Myocyte (in vitro differentiated cells): ENCODE measurements around the gene SBSN. TPM values are rescaled to one million over a fixed set of nuclear protein-coding genes. Genes with fewer than 3 reads are reported as not detected.

Experiments
- DNase-seq: peaks from one replicate; pipeline ENCODE4 v3.0.0-alpha.2; 2012; ENCODE audit warnings: low read depth
- polyA plus RNA-seq: library from polyadenylated mRNA; unstranded; fragments of >200 nt; gene quantifications from one replicate; pipeline ENCODE4 v1.2.1, GENCODE V29; 2012; ENCODE audit warnings: missing spikeins
- total RNA-seq: library from RNA; depleted of rRNA; stranded (reverse); fragments of >200 nt; gene quantifications from 2 replicates; pipeline ENCODE4 v1.2.3, GENCODE V29; 2014

The SBSN gene, protein sequence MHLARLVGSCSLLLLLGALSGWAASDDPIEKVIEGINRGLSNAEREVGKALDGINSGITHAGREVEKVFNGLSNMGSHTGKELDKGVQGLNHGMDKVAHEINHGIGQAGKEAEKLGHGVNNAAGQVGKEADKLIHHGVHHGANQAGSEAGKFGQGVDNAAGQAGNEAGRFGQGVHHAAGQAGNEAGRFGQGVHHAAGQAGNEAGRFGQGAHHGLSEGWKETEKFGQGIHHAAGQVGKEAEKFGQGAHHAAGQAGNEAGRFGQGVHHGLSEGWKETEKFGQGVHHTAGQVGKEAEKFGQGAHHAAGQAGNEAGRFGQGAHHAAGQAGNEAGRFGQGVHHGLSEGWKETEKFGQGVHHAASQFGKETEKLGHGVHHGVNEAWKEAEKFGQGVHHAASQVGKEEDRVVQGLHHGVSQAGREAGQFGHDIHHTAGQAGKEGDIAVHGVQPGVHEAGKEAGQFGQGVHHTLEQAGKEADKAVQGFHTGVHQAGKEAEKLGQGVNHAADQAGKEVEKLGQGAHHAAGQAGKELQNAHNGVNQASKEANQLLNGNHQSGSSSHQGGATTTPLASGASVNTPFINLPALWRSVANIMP
- not detected in 2 replicates for total RNA-seq
- polyA plus RNA-seq: 0.11 TPM

DNA sequence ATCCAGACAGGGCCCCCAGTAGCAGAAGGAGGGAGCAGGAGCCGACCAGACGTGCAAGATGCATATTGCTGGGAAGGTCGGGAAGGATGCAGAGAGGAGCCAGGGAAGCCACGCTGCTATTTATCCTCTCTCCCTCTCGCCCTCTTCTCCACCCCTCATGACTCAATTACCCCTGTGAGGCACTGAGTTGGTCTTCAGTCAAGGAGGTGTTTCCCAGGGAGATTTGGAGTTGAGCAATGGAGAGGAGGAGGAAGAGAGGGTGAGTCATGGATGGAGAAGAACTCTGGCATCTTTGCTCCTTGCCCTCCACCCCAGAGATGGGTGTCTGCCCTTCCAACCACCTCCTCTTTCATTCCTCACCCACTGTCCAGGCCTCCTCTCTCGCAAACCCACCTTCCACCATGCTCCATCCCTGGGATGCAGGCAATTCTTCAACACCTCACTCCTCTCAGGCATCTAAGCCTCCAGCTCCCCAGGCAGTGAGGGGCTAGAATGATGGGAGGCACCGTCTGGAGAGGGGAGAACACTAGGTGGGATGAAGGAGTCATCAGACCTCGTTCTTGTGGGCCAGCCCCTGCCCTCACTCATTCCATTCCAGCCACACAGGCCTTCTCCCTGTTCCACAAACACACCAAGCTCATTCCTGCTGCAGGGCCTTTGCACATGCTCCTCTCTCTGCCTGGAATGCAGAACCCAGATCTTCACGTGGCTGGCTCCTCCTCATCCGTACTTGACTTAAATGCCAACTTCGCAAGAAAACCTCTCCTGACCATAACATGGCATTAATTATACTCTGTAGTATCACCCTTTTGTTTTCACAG, at the start of gene SBSN:
Gene SBSN (minus strand): TSS at position 94 of the 821 bp plus-strand sequence. CDS start 30 bp downstream, at position 64.
- DNase-seq: no peak

DNA sequence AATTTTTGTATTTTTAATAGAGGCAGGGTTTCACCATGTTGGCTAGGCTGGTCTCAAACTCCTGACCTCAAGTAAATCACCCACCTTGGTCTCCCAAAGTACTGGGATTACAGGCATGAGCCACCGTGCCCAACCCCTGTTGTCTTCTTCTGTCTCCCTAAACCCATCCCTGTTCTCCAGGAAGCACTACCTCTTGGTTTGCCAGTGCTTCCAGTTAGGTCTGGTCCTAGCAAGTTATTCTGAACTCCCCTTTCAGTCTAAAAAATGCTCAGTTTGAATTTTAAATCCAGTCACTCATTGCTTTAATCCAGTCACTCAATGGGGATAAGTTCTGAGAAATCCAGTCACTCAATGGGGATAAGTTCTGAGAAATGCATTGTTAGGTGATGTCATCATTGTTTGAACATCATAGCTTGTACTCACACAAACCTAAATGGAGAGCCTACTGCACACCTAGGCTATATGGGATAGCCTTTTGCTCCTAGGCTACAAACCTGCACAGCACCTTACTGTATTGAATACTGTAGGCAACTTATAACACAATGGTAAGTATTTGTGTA, 43.4 kb upstream of the SBSN start:
- DNase-seq: no peak

DNA sequence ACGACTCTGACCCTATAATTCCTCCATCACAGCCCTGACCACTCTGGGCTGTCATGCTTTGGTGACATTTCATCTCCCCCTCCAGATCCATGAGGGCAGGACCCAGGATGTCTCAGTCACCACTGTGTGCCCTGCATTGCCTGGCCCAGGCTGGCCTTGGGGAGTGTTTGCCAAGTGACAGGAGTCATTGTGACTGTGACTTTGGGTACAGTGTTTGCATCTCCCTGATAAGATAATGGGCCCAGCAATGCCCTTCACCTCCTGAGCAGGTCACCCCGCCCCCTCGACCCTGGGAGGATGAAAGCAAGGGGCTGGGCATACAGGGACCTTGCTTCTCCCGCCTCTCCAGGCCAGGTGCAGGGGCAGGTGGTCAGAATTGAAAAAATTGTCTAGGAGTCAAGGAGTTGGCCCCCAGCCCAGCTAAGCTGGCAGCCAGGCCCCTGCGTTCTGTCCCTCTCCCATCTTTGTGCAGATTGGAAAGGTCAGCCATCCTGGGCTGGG, 41.2 kb upstream of the SBSN start:
- no peak for DNase-seq

DNA sequence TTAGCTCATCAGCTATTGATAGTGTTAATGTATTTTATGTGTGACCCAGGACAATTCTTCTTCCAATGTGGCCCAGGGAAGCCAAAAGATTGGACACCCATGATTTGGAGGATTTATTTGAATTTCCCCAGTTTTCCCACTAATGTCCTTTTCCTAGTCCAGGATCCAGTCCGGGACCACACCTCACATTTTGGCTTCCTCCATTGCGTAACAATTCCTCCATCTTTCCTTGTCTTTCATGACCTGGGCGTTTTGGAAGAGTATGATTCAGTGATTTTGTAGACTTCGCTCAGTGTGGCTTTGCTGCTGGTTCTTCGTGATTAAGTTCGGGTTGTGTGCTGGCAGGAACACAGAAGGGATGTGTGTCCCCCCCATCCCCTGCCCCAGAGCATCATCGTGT, 38.6 kb upstream of the SBSN start:
- no peak for DNase-seq

DNA sequence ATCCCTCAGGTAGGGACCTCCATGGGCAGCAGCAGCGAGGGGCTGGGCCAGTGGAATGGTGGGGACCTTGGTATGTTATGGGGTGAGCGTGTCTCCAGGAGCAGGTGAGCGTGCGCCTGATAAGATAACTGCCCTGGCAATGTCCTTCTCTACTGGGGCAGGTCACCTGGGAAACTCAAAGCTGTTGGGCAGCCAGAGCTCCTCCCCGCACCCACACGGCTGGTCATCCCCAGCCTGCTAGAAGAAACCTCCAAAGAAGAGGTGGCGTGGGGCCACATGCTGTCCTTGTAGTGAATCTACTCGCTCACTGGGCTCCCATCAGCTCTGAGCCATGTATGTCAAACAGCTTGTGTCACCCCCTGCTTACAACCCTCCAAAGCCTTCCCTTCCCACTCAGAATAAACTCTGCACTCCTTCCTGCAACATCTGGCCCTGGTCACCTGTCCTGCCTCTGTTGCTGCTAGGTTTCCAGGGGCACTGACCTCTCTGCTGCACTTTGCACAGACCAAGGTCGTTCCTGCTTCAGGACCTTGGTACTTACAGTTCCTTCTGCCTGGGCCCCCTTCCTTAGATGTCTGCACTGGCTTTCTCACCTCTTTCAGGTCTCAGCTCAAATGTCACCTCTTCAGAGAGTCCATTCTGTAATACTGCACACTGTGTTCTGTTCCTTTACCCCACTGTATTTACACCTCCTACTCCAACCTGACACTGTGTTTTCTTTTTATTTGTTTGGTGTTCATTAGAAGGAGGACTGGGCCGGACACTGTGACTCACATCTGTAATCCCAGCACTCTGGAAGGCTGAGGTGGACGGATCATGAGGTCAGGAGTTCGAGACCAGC, 37.1 kb upstream of the SBSN start:
- no peak for DNase-seq

DNA sequence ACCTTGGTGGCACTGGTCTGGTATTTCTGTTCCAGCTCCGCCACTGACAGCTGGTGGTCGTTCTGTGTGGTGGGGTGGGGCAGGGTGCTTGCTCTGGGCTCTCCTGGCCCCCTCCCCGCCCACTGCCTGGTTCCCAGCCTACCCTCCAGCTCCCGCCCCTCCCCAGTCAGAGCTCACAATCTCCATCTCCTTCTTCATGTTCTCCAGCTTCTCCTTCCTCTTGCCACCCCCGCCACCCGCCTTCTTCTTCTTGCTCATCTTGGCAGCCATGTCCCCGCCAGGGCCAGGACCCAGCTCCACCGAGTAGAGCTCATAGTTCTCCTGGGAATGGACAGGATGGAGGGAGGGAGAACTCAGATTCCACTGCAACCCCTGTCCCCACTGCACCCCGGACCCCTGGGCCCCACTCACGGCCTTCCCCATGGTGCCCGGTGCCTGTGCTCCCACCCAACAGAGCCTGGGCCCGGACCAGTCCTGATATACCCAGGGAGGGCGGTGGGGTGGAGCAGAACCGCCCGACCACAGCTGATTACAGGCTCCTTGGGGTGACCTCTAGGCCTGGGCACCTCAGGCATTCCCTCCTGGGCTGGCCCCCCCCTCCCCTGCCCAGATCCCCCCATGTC, 35.2 kb upstream of the SBSN start, which contains the start of gene ATP4A:
Gene ATP4A (minus strand): TSS at position 452 of the 623 bp plus-strand sequence. CDS start 29 bp downstream, at position 423.
- DNase-seq: no peak

DNA sequence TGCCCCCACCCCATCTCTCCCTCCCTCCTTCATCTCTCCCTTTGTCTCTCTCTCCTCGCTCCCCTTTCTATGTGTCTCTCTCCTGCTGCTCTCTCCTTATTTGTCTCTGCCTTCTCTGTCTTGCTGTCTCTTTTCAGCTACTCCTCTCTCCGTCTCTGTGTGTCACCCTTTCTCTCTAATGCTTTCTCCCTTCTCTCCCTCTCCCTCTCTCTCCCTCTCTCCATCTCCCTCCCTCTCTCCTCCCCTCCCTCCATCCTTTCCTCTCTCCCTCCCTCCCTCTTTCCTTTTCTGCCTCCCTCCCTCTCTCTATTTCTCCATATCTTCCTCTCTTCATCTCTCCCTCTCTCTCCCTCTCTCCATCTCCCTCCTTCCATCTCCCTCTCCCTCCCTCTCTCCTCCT, 34.7 kb upstream of the SBSN start:
- no peak for DNase-seq

DNA sequence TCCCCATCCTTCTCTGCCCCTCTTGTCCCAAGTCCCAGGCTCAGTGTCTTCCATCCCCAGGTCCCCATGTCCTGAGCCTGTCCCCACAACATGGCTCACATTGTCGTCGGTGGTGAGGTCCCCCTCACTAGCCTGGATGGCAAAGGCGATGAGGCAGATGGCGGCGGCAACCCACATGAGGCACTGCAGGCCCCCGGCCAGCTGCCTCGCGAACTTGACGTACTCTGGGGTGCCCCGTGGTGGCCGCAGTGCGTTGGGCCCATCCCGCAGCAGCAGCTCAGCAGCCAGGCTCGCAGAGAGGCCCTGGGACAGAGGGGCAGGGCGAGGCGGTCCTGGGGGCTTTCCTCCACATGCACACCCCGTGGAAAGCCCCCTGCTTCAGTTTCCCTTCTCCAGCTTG, 34.2 kb upstream of the SBSN start:
- no peak for DNase-seq

DNA sequence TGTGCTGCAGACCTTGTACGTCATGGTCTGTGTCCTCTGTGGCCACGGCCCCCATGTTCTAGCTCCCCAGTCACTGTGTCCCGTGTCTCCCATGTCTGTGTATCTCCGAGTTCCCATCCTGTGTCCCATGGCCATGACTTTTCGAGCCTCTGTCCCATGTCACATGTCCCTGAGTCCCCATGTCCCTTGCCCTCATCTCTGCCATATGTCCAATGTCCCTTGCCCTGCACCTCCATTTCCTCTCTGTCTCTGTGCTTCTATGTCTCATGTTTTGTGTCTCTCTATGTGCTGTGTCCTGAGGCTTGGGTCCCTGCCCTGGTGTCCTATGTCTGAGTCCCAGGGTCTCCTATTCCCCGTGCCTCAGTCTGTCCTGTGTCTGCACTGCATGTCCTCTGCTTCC, 33.3 kb upstream of the SBSN start:
- no peak for DNase-seq

DNA sequence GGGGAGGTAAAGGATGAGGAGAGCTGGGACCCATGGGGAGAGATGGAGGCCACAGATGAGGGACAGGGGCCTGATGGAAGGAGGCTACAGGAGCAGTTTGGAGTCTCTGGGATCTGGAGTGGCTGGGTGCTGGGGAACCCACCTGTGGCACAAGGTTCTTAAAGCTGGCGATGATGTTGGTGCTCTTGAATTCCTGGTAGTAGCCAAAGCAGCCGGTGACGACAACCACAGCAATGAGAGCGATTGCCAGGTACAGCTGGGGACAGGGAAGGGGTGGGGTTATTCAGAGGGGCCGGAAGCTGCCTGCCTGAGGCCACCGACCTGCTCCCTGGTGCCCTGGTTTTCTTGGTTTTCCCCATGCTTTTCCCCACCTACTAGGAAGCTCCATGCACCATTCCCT, 32.6 kb upstream of the SBSN start:
- DNase-seq: no peak

DNA sequence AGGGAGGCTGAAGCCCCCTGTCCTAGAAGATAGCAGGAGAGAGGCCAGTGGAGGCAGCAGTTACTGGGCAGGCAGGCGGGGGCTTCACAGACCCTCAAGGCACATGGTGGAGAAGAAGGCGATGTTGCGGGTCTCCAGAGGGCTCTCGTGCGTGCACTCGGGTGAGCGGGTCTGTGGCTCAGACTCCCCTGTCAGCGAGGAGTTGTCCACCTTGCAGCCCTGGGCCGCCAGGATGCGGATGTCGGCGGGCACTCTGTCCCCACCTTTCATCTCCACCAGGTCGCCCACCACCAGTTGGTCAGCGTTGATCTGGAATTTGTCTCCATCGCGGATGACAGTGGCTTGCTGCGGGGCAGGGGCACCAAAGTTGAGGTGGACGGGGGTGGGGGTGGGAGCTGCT, 32.2 kb upstream of the SBSN start:
- DNase-seq: no peak

DNA sequence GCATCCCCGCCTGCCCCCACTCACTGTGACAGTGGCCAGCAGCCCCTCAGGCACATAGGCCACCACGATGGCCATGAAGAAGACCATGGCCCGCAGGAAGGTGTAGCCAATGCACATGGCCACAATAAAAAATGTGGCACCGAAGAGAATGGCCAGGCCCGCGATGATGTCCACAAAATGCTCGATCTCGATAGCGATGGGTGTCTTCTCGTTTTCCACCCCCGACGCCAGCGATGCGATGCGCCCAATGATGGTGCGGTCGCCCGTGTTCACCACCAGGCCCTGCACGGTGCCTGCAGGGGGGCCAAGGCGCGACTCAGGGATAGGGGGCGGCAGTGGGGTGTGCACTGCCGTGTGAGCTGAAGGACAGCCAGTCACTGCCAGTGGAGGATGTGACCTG, 31.7 kb upstream of the SBSN start:
- no peak for DNase-seq

DNA sequence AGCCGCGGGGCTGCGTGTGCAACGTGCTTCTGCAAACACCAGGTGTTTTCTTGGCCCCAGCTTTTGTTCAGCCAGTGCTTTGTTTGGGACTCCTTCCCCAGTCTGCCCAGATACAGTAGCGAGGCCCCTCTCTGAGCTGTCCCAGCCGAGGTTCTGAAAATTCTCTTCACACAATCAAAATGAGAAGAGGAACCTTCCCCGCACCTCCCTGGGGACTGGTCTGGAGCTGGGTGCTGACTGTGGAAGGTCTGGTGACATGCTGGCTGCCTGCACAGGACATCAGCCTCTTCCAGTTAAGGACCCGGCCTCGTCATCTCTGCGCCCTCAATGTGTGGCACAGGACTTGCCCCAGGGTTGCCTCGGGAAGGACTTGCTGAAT, 31.2 kb upstream of the SBSN start:
- DNase-seq: no peak

DNA sequence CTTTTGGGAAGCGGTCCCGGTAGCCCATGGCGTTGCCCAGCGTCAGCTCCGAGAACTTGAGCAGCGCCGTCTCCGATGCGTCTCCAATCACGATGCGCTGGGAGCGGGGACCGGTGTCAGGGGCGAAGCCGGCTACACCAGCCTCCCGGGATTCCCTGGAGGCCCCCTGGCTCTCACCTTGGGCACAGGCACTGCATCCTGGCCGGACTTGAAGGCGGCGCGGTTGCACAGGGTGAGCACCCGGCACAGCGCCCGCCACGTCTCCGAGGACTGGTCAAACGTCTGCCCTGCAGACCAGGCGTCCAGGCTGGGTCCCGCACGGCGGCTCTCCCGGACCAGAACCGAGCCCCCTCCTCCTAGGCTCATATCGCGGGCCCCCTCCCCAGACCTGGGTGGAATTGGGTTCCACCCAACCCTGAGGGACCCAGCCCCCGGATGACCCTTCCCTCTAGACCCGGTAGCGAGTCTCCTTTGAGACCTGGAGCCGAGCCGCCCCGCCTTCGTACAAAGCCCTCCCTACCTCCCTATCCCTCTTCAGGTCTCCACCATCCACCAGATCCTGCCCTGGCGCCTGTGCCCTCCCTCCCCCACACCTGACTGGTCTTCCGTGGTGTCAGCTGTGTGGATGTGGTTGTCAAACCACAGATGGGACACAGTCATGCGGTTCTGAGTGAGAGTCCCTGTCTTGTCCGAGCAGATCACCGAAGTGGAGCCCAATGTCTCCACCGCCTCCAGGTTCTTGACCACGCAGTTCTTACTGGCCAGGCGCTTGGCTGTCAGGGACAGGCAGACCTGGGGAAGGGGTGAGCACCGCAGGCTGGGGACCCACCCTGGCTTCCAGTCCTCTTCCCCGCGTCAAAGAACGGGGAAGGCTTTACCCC, 30.5 kb upstream of the SBSN start:
- no peak for DNase-seq

DNA sequence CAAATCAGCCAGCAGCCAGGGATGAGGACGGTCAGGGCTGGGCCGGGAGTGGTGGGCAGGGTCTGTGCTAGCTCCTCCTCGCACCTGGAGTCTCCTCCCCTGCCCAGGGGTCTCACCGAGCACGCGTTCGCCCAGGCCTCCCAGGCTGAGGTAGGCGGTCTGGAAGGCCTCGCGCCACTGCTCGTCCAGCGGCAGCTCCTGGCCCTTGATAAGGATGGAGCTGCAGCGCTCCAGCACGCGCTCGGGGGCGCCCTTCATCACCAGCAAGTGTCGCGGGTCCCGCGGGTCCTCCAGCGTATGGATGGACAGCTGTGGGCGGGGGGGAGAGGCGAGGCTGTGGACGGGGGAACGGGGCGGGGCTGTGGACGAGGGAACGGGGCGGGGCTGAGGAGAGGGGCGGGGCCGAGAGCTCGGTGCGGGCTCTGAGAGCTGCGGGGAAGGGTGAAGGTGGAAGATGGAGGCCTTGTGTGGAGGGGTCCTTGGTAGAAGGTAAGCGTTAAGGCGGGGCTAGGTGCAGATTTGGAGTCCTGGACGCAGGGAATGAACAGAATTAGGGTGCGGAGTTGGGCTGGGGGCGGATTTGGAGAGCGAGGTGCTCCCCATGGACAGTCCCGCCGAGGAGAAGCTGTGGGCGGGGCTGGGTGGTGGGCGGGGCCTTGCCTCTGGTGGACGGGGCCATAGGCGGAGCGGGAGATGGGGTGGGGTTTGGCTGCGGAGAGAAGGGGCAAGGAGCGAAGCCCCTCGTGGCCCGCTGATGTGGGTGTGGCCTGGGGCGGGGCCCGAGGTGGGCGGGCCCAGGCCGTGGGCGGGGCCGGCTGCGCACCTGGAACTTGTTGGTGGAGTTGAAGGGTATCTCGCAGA, 29.7 kb upstream of the SBSN start:
- no peak for DNase-seq

DNA sequence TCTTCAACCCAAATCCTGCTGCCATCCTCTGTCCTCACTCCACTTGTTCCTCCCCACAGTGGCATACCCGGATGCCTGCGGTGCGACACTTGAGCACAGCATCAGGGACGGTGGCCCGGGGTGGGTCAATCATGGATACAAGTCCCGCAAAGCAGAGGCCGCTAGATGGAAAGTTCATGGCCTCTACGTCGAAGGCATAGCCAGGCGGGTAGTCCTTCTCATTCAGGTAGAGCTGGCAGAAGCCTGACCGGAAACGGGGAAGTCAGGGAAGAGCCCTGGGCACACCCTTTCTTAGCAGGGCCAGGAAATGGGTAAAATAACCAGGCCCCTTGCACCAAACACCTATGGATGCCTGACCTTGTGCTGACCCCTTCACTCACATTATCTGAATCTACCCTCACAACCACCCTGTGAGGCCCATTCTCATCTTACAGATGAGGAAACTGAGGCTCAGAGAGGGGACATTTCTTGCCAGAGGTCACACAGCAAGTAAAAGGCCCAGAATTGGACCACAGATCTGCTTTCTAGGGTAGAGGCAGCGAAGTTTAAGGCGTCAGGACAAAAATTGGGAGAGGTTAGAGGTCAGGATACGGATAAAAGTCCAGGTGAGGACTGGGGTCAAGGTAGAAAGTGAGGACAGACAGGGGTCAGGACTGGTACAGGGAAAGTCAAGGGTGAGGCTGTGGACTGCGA, 28.9 kb upstream of the SBSN start:
- no peak for DNase-seq

DNA sequence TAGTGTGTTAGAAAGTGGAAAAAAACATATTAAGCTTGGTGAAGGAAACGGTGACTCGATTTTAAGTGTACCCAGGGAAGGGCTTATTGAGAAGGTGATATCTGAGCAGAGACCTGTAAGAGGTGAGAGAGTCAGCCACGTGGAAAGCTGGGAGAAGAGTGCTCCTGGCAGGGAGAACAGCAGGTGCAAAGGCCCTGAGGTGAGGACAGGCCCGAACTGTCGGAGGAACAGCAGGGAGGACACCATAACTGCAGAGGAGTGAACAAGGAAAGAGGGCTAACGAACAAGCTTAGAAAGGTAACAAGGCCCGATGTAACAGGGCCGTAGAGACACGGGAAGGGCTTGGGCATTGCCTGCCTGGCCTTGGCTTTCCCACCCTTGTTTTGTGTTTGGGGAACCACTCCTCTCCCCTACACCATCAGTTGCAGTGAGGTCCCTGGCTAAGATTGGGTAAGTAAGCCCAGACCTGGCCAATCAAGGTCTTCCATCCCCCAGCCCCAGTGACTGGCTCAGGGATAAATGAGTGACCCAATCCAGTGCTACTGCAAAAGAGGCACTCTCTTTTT, 28.0 kb upstream of the SBSN start:
- no peak for DNase-seq
